HG03064 (cell line): ENCODE results near the gene AGBL1.
"Not testable (repeated sequence)": the region's sequence is repeated elsewhere in the genome, so short reads cannot be mapped to it uniquely, and the experiment has no call there.

Experiments
- ATAC-seq: cut with Tn5 transposase; IDR thresholded peaks from one replicate; pipeline ENCODE4 v1.9.1; 2021; ENCODE audit warnings: low read depth; ENCODE audit not compliant: unreplicated experiment

The AGBL1 gene

DNA sequence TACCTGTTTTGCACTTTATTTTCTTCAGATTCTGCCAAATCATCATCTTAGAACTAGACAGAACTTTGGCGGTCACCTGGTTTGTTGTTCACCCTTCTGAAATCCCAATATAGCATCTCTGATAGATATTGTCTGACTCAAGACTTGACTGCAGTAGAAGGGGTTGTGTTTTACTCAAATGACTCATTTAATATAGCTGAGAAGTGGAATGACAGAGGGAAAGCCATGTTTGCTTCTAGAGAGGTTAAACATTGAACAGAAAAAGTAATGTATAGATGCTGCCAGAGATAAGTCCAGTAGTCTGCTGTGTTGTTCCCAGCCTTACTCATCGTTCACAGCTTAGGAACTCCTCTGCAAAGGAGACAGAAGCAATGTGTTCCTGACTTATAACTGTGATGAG, 402.0 kb downstream of the AGBL1 start:
- ATAC-seq = no peak

DNA sequence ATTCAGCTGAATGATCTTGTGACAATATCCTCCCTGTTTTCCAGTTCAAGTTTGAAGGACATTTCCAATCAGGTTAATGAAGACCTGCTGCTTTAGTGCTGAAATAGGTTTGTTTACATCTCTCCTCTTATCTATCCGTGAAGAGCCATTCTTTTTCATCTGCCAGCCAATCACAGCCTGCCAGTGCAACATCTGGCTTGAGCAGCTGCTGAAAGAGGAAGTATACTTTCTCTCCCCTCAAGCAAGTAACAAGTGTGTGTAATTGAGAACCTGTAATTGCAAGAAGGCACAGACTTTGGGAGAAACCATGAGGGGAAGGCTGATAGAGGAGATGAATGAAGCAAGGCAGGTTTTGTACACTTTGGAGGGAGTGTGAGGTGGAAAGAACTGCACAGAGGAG, 404.3 kb downstream of the AGBL1 start:
- no peak for ATAC-seq

DNA sequence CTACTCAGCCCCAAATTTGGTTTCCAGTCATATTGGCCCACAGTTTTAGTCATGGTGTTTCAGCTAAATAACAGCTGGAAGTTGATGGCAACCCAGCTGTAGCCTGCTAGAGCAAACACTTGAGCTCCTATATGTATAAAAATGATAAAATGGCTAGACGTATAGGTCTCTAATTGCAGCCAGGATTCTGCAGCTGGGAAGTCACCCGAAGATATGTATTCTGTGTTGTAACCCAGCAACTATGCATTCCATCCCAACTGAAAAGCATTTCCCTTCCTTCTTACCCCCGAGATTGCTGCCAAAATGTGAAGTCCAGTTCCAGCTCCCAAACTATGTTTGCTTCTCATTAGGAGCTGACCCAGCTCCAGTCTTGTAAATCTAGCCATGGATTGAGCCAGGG, 408.4 kb downstream of the AGBL1 start:
- ATAC-seq = no peak

DNA sequence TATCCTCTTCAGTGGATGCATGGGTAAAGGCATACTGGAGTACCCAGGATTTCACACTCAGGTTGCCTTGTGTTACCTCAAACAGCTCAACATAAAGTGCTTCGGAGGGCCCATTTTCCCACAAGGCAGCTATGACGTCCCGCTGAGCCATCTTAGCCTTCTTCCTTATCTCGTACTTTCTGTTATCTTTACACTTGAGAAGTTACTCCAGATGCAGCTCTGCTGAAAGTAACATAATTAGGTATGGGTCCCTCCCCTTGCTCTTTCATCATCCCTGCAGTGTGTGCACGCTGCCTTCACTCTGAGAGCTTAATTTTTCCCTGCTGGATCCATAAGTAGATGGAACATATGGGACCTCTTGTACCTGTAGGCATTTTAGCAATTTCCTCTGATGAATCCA, 410.3 kb downstream of the AGBL1 start:
- ATAC-seq = no peak

DNA sequence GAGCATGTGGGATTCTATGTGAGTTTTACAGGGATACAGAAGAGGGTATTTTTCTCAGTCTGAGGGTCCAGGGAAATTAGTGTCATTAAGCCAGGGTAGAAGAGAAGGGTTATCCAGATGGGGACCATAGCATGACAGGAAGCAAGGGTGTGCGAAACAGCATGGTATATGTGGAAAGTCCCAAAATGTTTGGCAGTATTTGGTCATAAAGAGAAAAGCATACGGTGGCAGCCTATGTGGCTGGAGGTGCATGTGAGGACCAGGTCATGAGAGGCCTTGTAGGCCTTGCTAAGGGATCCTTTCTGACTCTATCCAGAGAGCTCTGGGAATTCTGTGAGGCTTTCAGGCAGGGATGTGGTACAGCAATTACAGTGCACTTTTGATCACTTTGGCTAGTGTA, 411.4 kb downstream of the AGBL1 start:
- ATAC-seq = no peak

DNA sequence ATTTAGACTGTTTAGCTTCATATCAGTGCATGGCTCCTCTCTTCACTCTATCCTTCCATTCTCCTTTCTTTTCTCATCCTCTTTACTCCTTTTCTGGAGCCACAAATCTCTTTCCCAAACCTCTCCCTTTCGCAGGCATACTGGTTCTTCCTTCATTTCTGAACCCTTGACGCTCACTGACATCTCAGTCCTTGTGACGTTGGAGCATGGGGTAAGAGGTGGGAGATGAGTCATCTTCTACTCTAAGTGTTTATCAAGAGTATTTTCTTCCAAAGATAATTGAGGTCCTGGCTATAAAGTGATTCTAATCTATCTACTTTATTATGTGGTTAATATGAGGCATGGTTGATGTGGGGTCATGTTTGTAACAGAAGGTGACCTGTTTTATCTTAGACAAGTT, 414.2 kb downstream of the AGBL1 start:
- ATAC-seq = no peak

DNA sequence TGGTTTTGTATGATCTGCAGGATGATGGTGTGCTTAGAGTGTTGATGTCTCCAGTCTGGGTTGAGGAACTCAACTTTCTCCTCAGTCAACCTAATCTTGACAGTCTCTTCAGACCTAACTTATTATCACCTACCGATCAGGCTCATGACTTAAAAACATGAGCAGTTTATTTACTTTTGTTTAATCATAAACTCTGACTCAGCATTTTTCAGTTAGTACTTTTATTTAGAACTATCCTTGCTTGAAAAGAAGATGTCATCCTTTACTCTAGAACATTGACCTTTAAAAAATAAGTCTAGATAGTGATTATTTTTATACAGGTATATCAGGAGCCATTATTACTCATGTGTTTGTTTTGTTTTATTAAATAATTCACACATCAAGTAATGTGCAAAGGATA, 414.8 kb downstream of the AGBL1 start:
- no peak for ATAC-seq

DNA sequence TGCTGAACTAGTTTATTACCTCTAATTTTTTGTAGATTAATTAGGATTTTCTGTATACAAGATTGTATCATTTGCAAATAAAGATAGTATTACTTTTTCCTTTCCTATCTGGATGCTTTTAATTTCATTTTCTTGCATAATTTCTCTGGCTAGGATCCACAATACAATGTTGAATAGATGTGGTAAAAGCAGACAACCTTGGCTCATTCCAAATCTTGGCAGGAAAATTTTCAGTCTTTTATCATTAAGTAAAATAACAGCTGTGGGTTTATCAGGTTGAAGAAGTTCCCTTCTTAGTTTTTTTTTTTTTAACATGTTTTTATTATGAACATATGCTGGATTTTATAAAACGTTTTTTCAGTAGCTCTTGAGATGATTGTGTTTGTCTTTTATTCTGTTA, 422.6 kb downstream of the AGBL1 start:
- ATAC-seq = no peak

DNA sequence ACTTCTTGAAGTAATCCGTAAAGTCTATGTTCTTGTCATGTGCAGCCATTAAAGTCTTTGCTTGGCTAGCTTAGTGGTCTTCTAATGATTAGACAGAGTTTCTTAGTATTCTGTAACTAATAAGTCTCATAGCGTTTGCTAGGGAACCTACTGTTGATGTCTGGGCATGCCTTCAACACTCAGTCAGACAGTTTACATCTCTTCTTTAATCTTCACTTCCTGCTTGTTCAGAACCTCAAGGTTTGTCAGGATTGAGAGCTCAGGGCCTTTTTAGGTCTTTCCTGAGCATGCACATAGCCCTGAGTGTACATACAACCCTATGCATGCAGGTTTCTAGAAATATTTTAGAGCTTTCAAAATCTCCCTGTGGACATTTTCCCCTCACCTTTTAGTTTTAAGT, 426.3 kb downstream of the AGBL1 start:
- ATAC-seq = no peak

DNA sequence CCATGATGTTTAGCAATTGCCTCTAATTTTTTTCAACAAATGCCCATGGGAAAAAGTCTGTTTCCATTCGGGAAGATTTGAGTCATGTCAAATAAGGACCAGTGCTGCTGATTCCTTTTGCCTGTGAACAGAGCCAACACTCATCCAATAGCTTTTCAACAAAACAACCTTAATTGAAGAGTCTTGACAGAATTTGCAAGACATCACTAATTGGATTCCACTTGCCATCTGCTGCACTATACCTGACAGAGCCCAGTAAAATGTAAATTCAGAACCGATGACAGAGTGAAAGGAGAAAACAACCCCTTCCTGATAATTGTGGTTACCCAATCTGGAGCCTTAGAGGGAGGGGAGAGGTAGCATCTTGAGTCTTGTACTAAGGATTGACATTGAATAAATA, 426.7 kb downstream of the AGBL1 start:
- no peak for ATAC-seq

DNA sequence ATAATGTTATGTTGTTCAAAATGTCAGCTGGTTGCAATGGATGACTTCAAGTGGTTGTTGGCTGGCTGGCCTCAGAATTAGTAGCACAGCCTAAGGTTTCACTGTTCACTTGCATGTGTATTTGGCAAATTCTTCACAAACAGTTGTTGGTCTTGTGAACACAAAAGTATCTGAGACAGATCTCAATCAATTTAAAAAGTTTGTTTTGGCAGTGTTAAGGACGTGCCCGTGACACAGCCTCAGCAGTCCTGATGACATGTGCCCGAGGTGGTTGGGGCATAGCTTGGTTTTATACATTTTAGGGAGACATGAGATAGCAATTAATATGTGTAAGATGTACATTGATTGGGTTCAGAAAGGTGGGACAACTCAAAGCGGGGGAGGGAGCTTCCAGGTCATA, 436.0 kb downstream of the AGBL1 start:
- no peak for ATAC-seq

DNA sequence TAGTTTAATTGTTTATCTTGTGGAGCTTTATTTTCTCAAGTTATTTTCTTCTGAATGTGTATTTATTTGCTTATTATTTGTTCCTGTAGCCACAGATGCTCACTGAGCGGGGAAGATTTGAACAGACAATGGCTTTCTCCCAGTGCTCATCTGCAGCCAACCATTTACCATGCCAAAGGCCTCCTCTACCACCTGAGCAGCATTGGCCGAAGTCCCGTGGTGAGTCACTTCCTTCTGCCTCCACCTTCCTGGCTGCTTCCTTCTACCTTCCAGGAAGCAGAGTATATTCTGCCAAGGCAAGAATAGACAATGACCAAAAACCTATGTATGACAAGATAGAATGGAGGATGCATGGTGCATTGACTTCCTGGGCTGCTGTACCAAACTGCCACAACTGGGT, 443.1 kb downstream of the AGBL1 start:
- ATAC-seq = no peak

DNA sequence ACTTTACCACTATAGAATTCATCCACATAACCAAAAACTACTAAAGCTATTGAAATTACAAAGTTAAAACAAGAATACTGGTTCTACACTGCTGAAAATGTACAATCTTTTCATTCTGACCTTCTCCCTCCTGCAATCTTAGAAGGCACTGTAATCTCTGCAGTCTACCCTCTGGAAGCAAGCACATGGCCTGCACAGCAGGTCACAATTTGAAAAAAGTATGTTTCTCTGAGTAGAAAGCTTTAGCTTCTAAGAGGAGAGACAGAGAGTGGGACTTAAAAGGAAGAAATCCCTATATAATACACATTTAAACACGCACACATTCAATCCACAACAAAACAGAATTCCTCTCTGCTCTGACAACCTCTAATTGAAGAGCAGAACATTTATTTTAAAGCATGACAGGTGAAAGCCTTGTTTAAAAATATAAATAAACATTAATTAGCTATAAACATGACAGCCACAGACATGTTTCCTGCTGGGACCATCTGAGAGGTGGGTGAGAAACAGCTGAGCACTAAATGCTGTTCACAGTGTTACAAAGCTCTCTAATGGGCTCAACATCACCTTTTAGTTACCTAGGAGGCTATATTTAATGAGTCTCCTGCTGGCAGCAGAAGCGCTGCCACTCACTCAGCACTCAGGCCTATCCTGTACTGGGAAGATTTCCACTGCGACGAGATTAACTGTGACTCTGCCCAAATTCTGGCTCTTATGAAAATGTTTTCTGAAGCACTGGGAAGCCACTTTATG, 447.4 kb downstream of the AGBL1 start:
- ATAC-seq = no peak

DNA sequence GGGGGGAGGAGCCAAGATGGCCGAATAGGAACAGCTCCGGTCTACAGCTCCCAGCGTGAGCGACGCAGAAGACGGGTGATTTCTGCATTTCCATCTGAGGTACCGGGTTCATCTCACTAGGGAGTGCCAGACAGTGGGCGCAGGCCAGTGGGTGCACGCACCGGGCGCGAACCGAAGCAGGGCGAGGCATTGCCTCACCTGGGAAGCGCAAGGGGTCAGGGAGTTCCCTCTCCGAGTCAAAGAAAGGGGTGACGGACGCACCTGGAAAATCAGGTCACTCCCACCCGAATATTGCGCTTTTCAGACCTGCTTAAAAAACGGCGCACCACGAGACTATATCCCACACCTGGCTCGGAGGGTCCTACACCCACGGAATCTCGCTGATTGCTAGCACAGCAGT, 448.4 kb downstream of the AGBL1 start:
- not testable (repeated sequence) for ATAC-seq

DNA sequence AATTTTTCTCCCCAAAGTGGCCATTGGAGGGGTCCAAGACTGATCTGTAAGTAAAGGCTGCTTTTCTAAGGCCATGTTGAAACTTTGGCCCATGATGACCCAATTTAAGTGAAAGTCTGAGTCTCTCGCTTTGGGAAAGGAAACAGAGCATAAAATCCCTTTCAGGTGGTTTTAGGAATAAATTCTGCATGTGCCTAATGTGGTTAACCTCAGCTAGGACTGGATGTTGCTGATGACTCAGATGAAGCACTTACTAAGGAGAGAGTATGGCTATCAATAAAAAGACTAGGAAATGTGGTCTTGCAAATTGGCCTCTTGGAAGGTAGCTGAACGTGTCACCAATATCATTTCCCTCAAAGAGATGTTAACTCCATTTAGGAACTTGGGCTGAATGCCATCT, 458.5 kb downstream of the AGBL1 start:
- no peak for ATAC-seq

DNA sequence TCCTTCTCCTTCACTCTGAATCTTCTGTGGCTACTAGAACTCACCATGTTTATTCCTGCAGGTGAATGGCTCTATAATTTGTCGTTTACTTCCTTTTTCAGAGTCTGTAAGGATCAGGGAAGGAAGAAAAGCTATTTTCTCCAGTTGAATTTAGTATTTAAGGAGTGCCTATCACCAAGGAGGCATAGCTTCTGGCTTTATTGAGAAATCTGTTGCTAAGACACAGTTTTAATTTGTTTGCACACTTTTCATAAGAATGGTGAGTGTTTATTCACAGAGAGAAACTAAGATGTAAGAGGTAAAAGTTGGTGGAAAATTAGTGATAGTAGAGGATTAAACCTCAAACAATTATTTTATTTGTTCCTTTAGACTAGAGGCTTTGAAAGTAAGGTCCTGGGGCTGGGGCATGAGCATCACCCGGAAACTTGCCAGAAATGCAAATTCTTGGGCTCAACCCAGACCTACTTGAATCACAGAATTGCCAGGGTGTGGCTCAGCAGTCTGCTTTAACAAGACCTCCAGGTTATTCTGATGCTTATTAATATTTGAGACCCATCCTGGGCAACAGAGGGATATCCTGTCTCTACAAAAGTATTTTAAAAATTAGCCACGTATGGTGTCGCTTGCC, 461.3 kb downstream of the AGBL1 start:
- no peak for ATAC-seq

DNA sequence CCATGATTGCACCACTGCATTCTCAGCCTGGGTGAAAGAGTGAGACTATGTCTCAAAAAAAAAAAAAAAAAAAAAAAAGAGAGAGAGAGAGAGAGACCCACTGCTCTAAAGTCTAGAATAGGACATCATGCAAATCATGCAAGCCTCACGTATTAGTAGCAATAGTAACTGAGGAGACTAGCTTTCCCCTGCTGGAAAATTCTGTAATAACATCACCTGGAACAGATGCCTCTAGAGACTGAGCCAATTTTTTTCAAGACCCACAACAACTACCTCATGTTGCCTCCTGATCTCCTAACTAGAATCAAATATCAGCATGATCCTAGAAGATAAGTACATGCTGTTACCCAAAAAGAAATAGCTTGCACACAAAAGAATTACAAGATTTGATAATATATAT, 461.9 kb downstream of the AGBL1 start:
- ATAC-seq = no peak

DNA sequence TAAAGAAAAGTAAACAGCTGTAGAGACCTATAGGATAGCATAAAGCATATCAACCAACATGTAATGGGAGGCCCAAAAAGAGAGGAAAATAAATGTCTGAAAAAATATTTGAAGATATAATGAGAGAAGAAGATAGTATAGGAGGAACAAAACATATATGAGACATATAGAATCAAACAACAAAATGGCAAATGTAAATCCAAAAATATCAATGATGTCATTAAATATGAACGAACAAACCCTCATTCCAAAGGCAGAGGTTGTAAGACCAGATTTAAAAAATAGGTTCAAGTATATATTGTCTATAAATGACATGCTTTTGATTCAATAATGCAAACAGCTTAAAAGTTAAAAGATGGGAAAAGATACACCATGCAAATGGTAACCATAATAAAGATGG, 470.4 kb downstream of the AGBL1 start:
- ATAC-seq = no peak

DNA sequence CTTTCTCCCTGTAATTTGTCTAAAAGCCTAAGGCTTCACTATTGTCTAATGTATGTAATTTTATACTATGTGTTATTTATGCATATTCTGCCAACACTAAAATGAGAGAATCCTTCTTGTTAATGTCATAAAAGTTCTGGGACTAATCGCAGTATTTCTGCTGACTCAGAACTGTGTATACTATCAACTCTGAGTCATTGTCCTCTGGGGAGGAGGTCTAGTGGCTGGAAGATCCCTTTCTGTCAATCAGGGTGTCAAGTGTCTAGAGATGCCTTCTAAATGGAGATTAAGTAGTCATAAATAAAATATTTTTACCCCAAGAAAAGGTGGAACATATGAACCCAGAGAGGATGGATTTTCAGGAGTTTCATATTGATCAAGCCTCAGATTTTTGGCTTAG, 473.4 kb downstream of the AGBL1 start:
- no peak for ATAC-seq

DNA sequence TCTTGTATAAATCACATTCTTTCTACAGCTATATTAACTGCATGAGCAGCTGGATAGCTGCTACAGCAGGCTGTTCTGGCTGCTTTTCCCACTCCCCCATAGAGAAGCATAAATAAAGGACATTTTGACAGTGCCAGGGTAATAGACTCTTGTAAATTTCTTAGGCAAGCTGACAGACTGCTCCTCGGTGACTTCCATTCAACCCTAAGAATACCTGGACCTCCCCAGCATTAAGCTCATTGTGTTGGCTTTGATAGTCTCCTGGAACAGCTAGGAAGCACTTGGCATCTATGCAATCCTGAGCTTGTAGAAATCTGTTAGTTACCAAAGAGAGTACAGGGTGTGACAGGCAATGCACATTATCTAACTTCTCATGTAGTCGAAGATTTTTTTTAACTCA, 475.4 kb downstream of the AGBL1 start:
- ATAC-seq = no peak

DNA sequence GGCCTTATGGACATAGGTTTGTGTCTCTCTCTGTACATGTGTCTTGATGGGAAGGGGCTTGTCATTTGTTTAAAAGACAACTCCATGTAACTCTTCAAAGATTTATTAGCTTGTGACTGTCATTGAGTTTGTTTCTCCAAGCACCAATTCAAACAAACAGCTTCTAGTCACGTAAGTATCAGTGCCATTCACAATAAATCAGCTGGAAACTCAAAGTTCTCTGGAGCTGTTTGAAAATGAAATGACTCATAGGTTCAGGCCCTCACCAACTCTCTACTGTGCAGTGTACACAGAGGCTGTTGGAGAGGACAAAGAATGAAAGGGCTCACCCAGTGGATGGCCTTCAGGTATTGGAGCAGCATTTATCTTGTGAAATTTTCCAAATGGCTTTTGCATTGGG, 476.3 kb downstream of the AGBL1 start:
- ATAC-seq = no peak

DNA sequence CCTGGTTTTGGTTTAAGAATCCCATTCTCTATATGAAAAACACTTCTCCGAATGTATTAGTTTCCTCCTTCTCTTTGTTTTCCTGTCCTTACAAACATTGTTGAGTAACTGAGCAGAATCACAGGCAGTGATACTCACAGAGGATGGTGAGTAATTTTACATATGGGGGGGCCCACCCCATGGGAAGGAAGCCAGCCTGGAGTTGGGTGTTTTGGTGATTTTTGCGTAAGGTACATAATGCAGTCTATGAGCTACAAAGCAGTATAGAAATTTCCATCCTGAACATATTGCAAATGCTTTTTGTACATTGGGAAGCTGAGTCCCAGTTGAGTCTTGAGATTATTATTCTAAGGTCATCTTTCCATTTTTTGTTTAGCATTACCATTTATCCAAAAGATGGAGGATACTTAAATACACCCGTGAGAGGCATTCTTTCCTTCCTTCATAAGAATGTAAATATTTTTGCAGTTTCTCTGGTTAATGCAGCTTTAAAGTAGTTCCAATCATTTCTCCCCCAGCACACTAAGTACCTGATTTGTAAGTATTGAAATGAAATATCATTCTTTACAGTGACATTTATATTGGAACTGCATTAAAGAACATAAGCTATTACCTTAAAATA, 476.8 kb downstream of the AGBL1 start:
- no peak for ATAC-seq
